Kidney epithelial cell (primary cell): ENCODE measurements around the gene ZSCAN22. TPM values are rescaled to one million over a fixed set of nuclear protein-coding genes. Genes with fewer than 3 reads are reported as not detected.

Experiments used
- DNase-seq: peaks from one replicate; pipeline ENCODE4 v3.0.0-alpha.2; 2010; ENCODE audit warnings: low read depth
- H3K27me3 ChIP-seq: 2 replicates; pipeline ENCODE4 v1.6.0; 2011; ENCODE audit warnings: low read length; ENCODE audit not compliant: control insufficient read depth, insufficient read depth
- H3K36me3 ChIP-seq: 2 replicates; pipeline ENCODE4 v1.5.1; 2011; ENCODE audit warnings: low read length; ENCODE audit not compliant: control insufficient read depth, insufficient read depth
- H3K4me3 ChIP-seq: 2 replicates; pipeline ENCODE4 v1.5.1; 2011; ENCODE audit warnings: low read depth, mild to moderate bottlenecking, control low read depth, low read length
- total RNA-seq: library from RNA; depleted of rRNA; stranded (reverse); fragments of >200 nt; gene quantifications from 2 replicates; pipeline ENCODE4 v1.2.3, GENCODE V29; 2015
- TF ChIP-seq, protein P1 (sequence below): IDR thresholded peaks from 2 replicates; pipeline ENCODE4 v1.5.1; 2011; ENCODE audit warnings: mild to moderate bottlenecking, moderate library complexity, low read length, control low read depth, inconsistent platforms; ENCODE audit not compliant: insufficient read depth, poor library complexity, severe bottlenecking

The ZSCAN22 gene
- total RNA-seq, 1 donor from 2014 or later: 2.0 TPM

DNA sequence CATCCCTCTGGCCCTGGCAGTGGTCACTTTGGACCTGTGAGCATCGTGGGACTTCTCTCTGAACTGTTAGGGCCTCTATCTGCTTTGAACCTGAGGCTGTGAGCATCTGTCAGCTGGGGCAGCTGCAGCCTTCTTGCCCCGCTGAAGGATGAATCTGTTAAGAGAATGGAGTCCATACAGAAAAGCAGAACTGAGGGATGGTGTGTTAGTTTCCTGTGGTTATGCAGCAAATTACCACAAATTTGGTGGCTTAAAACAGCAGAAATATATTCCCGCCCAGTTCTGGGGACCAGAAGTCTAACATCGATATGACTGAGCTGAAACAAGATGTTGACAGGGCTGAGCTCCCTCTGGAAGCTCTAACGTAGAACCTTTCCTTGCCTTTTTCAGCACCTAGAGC is 37.4 kb downstream of the ZSCAN22 start:
- Histone ChIP-seq H3K27me3 (no peaks in the 10 kb centered on the region), H3K4me3 (no peak overlapping the region), H3K36me3 (no peaks in the 10 kb centered on the region)
- TF ChIP-seq, protein P1, sequence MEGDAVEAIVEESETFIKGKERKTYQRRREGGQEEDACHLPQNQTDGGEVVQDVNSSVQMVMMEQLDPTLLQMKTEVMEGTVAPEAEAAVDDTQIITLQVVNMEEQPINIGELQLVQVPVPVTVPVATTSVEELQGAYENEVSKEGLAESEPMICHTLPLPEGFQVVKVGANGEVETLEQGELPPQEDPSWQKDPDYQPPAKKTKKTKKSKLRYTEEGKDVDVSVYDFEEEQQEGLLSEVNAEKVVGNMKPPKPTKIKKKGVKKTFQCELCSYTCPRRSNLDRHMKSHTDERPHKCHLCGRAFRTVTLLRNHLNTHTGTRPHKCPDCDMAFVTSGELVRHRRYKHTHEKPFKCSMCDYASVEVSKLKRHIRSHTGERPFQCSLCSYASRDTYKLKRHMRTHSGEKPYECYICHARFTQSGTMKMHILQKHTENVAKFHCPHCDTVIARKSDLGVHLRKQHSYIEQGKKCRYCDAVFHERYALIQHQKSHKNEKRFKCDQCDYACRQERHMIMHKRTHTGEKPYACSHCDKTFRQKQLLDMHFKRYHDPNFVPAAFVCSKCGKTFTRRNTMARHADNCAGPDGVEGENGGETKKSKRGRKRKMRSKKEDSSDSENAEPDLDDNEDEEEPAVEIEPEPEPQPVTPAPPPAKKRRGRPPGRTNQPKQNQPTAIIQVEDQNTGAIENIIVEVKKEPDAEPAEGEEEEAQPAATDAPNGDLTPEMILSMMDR: no peak
- no peak for DNase-seq

DNA sequence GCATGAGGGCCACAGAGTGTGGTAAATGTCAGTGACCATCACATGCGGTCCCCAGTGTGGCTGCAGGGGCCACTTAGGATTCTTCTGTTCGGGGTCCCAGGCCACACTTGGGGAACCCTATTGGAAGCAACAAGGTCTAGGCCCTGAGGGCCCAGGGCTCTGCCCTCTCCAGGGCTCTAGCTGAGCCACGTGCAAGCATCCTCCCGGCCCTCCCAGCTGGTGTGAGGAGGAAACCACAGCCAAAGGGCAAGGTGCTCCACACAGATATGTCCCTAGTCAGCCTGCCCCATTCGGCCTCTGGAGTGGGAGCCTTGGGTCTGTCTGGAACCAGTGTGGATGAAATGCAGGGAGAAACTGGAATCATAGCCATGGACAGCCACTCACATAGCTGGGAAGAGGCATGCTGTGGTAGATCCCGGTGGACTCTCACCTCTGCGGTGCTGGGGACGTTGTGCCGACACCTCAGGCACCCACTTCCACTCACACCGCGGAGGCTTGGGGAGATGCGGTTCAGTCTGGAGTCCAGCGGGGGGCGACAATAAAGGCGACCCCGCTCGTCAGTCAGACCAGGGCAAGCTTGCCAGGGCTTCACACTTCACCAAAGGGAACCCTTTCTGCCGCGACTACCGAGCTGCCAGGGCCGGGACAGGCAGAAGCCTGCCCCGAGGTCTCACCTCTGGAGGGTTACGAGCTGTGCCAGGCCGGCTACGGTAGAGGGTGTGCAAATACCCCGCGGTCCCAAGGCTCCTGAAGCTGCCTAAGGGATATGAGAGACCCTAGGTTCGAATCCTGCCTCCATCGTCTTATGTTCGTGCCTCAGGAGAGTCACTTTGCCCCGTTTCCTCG is 40.0 kb downstream of the ZSCAN22 start:
- no peaks in the 10 kb centered on the region for H3K36me3 ChIP-seq
- TF ChIP-seq, protein P1: no peak
- H3K27me3 ChIP-seq: no peaks in the 10 kb centered on the region
- H3K4me3 ChIP-seq: no peak overlapping the region
- no peak for DNase-seq

DNA sequence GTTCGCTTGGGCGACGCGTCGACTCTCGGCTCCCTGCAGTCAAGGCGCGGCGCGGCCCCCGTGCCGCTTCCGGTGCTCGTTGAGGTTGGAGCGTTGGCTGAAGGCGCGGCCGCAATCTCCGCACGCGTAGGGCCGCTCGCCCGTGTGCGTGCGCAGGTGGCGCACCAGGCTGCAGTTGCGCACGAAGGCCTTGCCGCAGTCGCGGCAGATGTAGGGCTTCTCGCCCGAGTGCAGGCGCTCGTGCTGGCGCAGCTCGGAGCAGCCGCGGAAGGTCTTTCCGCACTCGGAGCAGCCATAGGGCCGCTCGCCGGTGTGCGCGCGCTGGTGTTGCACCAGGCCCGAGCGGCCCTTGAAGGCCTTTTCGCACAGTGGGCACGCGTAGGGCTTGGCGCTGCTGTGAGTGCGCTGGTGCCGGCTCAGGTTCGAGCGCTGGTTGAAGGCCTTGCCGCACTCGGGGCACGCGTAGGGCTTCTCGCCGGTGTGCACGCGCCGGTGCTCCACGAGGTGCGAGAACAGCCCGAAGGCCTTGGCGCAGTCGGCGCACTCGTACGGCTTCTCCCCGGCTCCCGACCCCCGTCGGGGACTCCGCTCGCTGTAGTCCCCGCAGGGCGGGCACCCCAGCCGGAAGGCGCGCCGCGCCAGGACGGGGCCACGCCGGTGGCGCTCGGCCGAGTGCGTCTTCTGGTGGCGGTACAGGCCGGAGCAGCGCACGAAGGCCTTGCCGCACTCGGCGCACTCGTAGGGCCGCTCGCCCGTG is 41.1 kb downstream of the ZSCAN22 start:
- no peaks in the 10 kb centered on the region for H3K27me3 ChIP-seq
- H3K36me3 ChIP-seq: no peaks in the 10 kb centered on the region
- no peak overlapping the region for H3K4me3 ChIP-seq
- TF ChIP-seq, protein P1: no peak
- no peak for DNase-seq

DNA sequence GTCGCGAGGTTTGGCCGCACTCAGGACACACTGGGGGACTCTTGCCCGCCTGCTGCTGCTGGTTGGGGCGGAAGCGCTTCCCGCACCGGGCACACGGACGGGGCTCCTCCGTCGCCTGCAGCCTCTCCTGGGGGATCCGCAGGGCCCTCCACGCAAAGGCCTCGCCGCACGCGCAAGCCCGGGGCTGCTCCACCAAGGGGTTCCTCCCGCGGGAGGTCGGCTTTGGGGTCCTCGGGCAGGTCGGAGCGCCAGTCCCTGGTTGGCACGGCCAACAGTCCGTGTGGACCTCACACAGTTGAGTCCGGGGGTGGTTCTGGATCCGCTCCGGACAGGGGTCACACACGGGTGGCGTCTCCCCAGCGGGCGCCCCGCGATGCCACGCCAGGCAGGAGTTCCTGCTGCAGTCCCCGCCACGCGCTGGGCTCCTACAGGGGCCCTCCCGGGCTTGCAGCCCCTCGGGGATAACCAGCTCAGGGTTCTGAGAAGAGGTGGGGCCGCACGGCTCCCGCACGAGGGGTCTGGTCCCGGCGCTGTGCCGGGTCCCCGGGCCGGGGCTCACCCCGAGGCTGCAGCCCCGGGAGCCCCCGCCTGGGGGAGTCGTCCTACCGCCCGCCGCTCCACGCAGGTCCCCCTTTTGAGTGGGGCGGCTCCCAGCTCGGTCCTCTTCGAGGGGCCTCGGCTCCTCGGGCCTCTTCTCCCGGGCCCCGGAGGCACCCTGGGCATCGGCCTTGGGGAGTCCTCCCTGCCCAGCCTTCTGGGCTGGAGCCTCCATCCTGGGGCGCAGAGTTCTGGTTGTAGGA is 42.0 kb downstream of the ZSCAN22 start:
- no peak for DNase-seq
- no peaks in the 10 kb centered on the region for H3K36me3 ChIP-seq
- no peak overlapping the region for H3K4me3 ChIP-seq
- TF ChIP-seq, protein P1: no peak
- no peaks in the 10 kb centered on the region for H3K27me3 ChIP-seq

DNA sequence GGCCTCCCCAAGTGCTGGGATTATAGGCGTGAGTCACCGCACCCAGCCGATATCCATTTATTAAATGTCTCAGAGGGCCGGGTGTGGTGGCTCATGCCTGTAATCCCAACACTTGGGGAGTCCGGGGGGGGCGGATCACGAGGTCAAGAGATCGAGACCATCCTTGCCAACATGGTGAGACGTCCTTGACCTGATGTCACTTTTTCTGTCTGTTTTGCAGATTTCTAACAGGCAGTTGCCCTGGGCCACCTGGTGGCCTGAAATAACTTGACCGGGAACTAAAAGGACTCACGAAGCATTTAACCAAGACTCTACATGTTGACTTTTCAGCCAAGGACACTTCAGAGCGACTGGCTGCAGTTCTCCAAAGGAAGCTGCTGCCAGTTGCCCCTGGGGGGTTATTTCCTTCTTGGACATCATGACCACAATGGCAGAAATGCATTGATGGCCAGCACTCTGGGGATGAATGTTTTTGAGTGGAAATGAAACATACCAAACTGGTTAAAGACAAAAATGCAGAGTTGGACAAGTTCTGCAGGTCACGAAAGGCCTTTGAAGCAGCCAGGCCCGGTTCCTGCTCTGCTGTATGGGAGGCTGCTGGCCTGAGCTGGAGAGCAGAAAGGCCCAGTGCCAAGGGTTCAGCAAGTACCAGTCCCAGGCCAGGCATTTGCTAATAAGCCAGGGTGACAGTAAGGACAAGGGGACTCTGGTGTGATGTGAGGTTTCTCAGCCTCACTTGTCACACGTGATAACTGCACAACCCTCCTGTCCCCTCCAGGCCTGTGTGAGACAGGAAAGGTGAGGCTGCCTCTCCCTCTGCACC is 45.7 kb downstream of the ZSCAN22 start:
- no peak overlapping the region for H3K4me3 ChIP-seq
- no peaks in the 10 kb centered on the region for H3K27me3 ChIP-seq
- DNase-seq: no peak
- no peaks in the 10 kb centered on the region for H3K36me3 ChIP-seq
- TF ChIP-seq, protein P1: no peak
